PC-3 (cell line): ENCODE results near the gene ACCS. TPM values are rescaled to one million over a fixed set of nuclear protein-coding genes. Genes with fewer than 3 reads are reported as not detected.

Experiments
- ATAC-seq: fragments of 200-7000 bp; cut with Tn5 transposase; 2 replicates; pipeline ENCODE4 v1.9.1; 2020; ENCODE audit warnings: mild to moderate bottlenecking, moderate library complexity
- BruUV-seq: library from RNA; stranded (reverse); fragments of 400-500 nt; replicated peaks from 2 replicates; lab custom pipeline; 2021; lab: Mats Ljungman, UMichigan
- CTCF ChIA-PET: fragments of 300-600 bp; sonication (Branson Sonifier 250); formaldehyde crosslinking; loops from one replicate; lab custom pipeline; 2022; ENCODE audit warnings: antibody characterized with exemption; lab: Charles Lee
- POLR2A ChIA-PET: fragments of 300-600 bp; sonication (Branson Sonifier 250); formaldehyde crosslinking; loops from one replicate; lab custom pipeline; 2022; ENCODE audit warnings: antibody characterized with exemption; ENCODE audit not compliant: unreplicated experiment; lab: Charles Lee
- DNase-seq: peaks from one replicate; pipeline ENCODE4 v3.0.0-alpha.2; 2015
- H2AFZ ChIP-seq: fragments of 300-600 bp; sonication (generic); 2 replicates; pipeline ENCODE4 v1.6.0; 2016; ENCODE audit warnings: antibody characterized with exemption, low read length
- H3F3A ChIP-seq: fragments of 300-600 bp; sonication (generic); one replicate; pipeline ENCODE4 v1.6.0; 2017; ENCODE audit warnings: antibody characterized with exemption, low read length, control low read depth, mild to moderate bottlenecking; ENCODE audit not compliant: unreplicated experiment
- H3K27ac ChIP-seq: fragments of 300-600 bp; sonication (generic); 2 replicates; pipeline ENCODE4 v1.5.1; 2016; ENCODE audit warnings: mild to moderate bottlenecking, low read length
- H3K27me3 ChIP-seq: fragments of 300-600 bp; sonication (generic); 2 replicates; pipeline ENCODE4 v1.6.1; 2016; ENCODE audit warnings: low read length, mixed read lengths
- H3K36me3 ChIP-seq: fragments of 300-600 bp; sonication (generic); 2 replicates; pipeline ENCODE4 v1.6.1; 2016; ENCODE audit warnings: low read depth, mixed run types, low read length, mixed read lengths
- H3K4me1 ChIP-seq: fragments of 300-600 bp; sonication (generic); 2 replicates; pipeline ENCODE4 v1.5.1; 2016; ENCODE audit warnings: low read length; ENCODE audit not compliant: insufficient read depth
- H3K4me2 ChIP-seq: fragments of 300-600 bp; sonication (generic); 2 replicates; pipeline ENCODE4 v1.6.0; 2016; ENCODE audit warnings: low read length
- H3K4me3 ChIP-seq: fragments of 300-600 bp; sonication (generic); 2 replicates; pipeline ENCODE4 v1.5.1; 2016; ENCODE audit warnings: mild to moderate bottlenecking, low read length, mixed read lengths
- H3K79me2 ChIP-seq: fragments of 300-600 bp; sonication (generic); 2 replicates; pipeline ENCODE4 v1.6.1; 2017; ENCODE audit warnings: low read length, mixed read lengths
- H3K9ac ChIP-seq: fragments of 300-600 bp; sonication (generic); 2 replicates; pipeline ENCODE4 v1.6.0; 2016; ENCODE audit warnings: mild to moderate bottlenecking, low read length
- H3K9me2 ChIP-seq: fragments of 300-600 bp; sonication (generic); replicated peaks from 2 replicates; pipeline ENCODE4 v1.6.1; 2016; ENCODE audit warnings: mixed run types, low read length, mixed read lengths
- H3K9me3 ChIP-seq: fragments of 300-600 bp; sonication (generic); 2 replicates; pipeline ENCODE4 v1.6.1; 2016; ENCODE audit warnings: low read length, mixed read lengths
- H4K20me1 ChIP-seq: fragments of 300-600 bp; sonication (generic); 2 replicates; pipeline ENCODE4 v1.6.1; 2016; ENCODE audit warnings: low read length, mixed read lengths
- EZH2 ChIP-seq: fragments of 300-600 bp; sonication (generic); IDR thresholded peaks from one replicate; pipeline ENCODE4 v1.6.1; 2017; ENCODE audit warnings: antibody characterized with exemption, mild to moderate bottlenecking, low read length; ENCODE audit not compliant: unreplicated experiment
- EZH2phosphoT487 ChIP-seq: fragments of 300-600 bp; sonication (generic); IDR thresholded peaks from 2 replicates; pipeline ENCODE4 v1.6.1; 2018; ENCODE audit warnings: mild to moderate bottlenecking, antibody characterized with exemption, low read length, borderline replicate concordance
- intact Hi-C: fragments of 100-400 bp; cut with micrococcal nuclease; formaldehyde crosslinking; loops from 2 replicates; pipeline ENCODE4 v1.9.0; 2023
- total RNA-seq: library from RNA; depleted of rRNA; stranded (reverse); fragments of >200 nt; gene quantifications from 2 replicates; pipeline ENCODE4 v1.2.3, GENCODE V29; 2014
- TF ChIP-seq, protein P1 (sequence below): fragments of 300-600 bp; sonication (generic); conservative IDR thresholded peaks from 2 replicates; pipeline ENCODE4 v1.5.1; 2017; ENCODE audit warnings: antibody characterized with exemption, low read depth, mild to moderate bottlenecking, low read length

The ACCS gene
- total RNA-seq, 1 experiment from 2014 or later: 3.8 TPM

- Histone ChIP-seq H3K9me2 (no peaks in the 10 kb centered on the region), H4K20me1 (peaks cover 10% of the 10 kb centered on the region; the same call in 1 of the 2 replicates), H3F3A (no peaks in the 10 kb centered on the region), H2AFZ (peak overlapping the region; percentile 90), H3K79me2 (peaks cover 48% of the 10 kb centered on the region), H3K4me3 (peak overlapping the region; percentile 99), H3K9me3 (no peaks in the 10 kb centered on the region), H3K9ac (peak overlapping the region; percentile 79), H3K27ac (peak overlapping the region; percentile 57), H3K27me3 (no peaks in the 10 kb centered on the region), H3K4me1 (peaks cover 16% of the 10 kb centered on the region), H3K36me3 (no peaks in the 10 kb centered on the region), H3K4me2 (peak overlapping the region; percentile 99)
- no peak for TF ChIP-seq EZH2phosphoT487
- TF ChIP-seq, protein P1, sequence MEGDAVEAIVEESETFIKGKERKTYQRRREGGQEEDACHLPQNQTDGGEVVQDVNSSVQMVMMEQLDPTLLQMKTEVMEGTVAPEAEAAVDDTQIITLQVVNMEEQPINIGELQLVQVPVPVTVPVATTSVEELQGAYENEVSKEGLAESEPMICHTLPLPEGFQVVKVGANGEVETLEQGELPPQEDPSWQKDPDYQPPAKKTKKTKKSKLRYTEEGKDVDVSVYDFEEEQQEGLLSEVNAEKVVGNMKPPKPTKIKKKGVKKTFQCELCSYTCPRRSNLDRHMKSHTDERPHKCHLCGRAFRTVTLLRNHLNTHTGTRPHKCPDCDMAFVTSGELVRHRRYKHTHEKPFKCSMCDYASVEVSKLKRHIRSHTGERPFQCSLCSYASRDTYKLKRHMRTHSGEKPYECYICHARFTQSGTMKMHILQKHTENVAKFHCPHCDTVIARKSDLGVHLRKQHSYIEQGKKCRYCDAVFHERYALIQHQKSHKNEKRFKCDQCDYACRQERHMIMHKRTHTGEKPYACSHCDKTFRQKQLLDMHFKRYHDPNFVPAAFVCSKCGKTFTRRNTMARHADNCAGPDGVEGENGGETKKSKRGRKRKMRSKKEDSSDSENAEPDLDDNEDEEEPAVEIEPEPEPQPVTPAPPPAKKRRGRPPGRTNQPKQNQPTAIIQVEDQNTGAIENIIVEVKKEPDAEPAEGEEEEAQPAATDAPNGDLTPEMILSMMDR: no peak
- POLR2A ChIA-PET: no interaction called here
- BruUV-seq: no TSS peak
- CTCF ChIA-PET: interaction anchor here (0.6 kb wide), 1 partner anchor 432 kb away, joined by 3 read pairs; no protein-coding TSS in a partner anchor
- ATAC-seq (peak; percentile 33), DNase-seq (peak; percentile 76)
- intact Hi-C loops: no loop called here
Observed at GRCh38 chr11:44096360-44097185, 30.5 kb downstream of the ACCS start.

- POLR2A ChIA-PET: no interaction called here
- peak overlapping the region; percentile 44; the same call in 1 of the 2 replicates for H3K4me2 ChIP-seq
- no TSS peak for BruUV-seq
- no peaks in the 10 kb centered on the region for H3K27me3 ChIP-seq
- peaks cover 16% of the 10 kb centered on the region for H3K4me1 ChIP-seq
- H3K27ac ChIP-seq: no peak overlapping the region
- no peaks in the 10 kb centered on the region for H3K36me3 ChIP-seq
- no peak for TF ChIP-seq EZH2
- TF ChIP-seq EZH2phosphoT487: no peak
- TF ChIP-seq, protein P1: no peak
- intact Hi-C loops: no loop called here
- DNase-seq: peak; percentile 64
- peaks cover 10% of the 10 kb centered on the region; the same call in 1 of the 2 replicates for H4K20me1 ChIP-seq
- CTCF ChIA-PET: no interaction called here
- no peak overlapping the region for H2AFZ ChIP-seq
- H3K9ac ChIP-seq: no peak overlapping the region
- no peaks in the 10 kb centered on the region for H3F3A ChIP-seq
- no peaks in the 10 kb centered on the region for H3K9me3 ChIP-seq
- H3K9me2 ChIP-seq: no peaks in the 10 kb centered on the region
- H3K4me3 ChIP-seq: no peak overlapping the region
- H3K79me2 ChIP-seq: peaks cover 60% of the 10 kb centered on the region
- no peak for ATAC-seq
Observed at GRCh38 chr11:44097821-44098220, 31.8 kb downstream of the ACCS start.

- peaks cover 10% of the 10 kb centered on the region; the same call in 1 of the 2 replicates for H4K20me1 ChIP-seq
- POLR2A ChIA-PET: no interaction called here
- no peak for DNase-seq
Observed at GRCh38 chr11:44101098-44101497, 35.0 kb downstream of the ACCS start.

More at GRCh38 chr11:44101098-44101497, 35.0 kb downstream of the ACCS start:
- Histone ChIP-seq H3K9me3 (no peaks in the 10 kb centered on the region), H3K4me3 (no peak overlapping the region), H3K79me2 (peaks cover 64% of the 10 kb centered on the region), H3K27ac (no peak overlapping the region), H3K9ac (no peak overlapping the region), H3K4me2 (no peak overlapping the region), H3K36me3 (no peaks in the 10 kb centered on the region), H3K9me2 (no peaks in the 10 kb centered on the region), H2AFZ (no peak overlapping the region), H3K4me1 (peaks cover 16% of the 10 kb centered on the region), H3F3A (no peaks in the 10 kb centered on the region), H3K27me3 (no peaks in the 10 kb centered on the region)
- ATAC-seq: no peak
- BruUV-seq: no TSS peak
- intact Hi-C loops: no loop called here
- no peak for TF ChIP-seq EZH2phosphoT487
- no peak for TF ChIP-seq EZH2
- TF ChIP-seq, protein P1: no peak
- CTCF ChIA-PET: no interaction called here
